Measurements from ENCODE around the gene NEIL3. TPM values are rescaled to one million over a fixed set of nuclear protein-coding genes. Genes with fewer than 3 reads are reported as not detected.

NEIL3 gene
- total and polyA plus RNA-seq, 2 of the 8 experiments (the other 6 are each of a cell fraction or from before 2014, with no cell fraction given): 5.5 to 11.0 TPM

- Histone ChIP-seq H2BK5ac (ENCODE audit: low read depth, low read length) (no peak overlapping the region), H2BK15ac (ENCODE audit: low read length) (no peak overlapping the region), H3K23ac (ENCODE audit: insufficient read length) (no peak overlapping the region), H3K27ac (ENCODE audit: low read depth, low read length) (no peak overlapping the region), H3K4me2 (ENCODE audit: insufficient read depth in 1 of 2, low read depth in 2 of 2, low read length in 2 of 2) (no peak overlapping the region), H3K4me3 (ENCODE audit: extremely low read depth in 1 of 4, insufficient read depth in 2 of 4, low read depth in 3 of 4, low read length in 4 of 4) (no peak overlapping the region), H3K56ac (replicated peaks; ENCODE audit: insufficient read length, low read depth, low read length) (no peak overlapping the region), H2AFZ (ENCODE audit: low read length) (no peak overlapping the region), H3K4ac (replicated peaks; ENCODE audit: insufficient read length, low read depth, low read length) (no peak overlapping the region), H2BK120ac (replicated peaks; ENCODE audit: low read depth, low read length) (no peak overlapping the region), H3K79me1 (ENCODE audit: low read depth, low read length) (no peaks in the 10 kb centered on the region), H3K18ac (ENCODE audit: extremely low read depth, low read length) (no peak overlapping the region), H3K9me3 (ENCODE audit: insufficient read depth in 2 of 2, low read depth in 1 of 2, low read length in 1 of 2) (no peaks in the 10 kb centered on the region), H3K27me3 (replicated peaks in 1 of 4; ENCODE audit: control insufficient read depth in 3 of 4, extremely low read depth in 1 of 4, insufficient read depth in 3 of 4, low read length in 3 of 4) (no peaks in the 10 kb centered on the region), H4K20me1 (replicated peaks in 1 of 2; ENCODE audit: control insufficient read depth in 1 of 2, insufficient read depth in 2 of 2, low read length in 2 of 2) (no peaks in the 10 kb centered on the region), H3K79me2 (ENCODE audit: control insufficient read depth in 1 of 2, insufficient read depth in 2 of 2, low read length in 2 of 2) (no peaks in the 10 kb centered on the region), H4K8ac (ENCODE audit: extremely low read depth, insufficient read depth, low read length) (no peak overlapping the region), H3K4me1 (replicated peaks in 1 of 4; ENCODE audit: control insufficient read depth in 3 of 4, insufficient read depth in 4 of 4, low read length in 3 of 4) (no peaks in the 10 kb centered on the region), H4K5ac (ENCODE audit: insufficient read length, low read depth, low read length) (no peak overlapping the region), H2AK5ac (ENCODE audit: low read depth, low read length) (no peak overlapping the region), H2BK20ac (ENCODE audit: low read length) (no peak overlapping the region), H4K91ac (replicated peaks; ENCODE audit: insufficient read length, low read length) (no peak overlapping the region), H3K9ac (replicated peaks in 1 of 4; ENCODE audit: extremely low read depth in 1 of 4, low read depth in 3 of 4, low read length in 3 of 4) (no peak overlapping the region), H2BK12ac (ENCODE audit: low read depth, low read length) (no peak overlapping the region), H3K36me3 (ENCODE audit: control insufficient read depth in 2 of 4, insufficient read depth in 4 of 4, low read length in 3 of 4) (peaks cover 0 to 3% (median 0%) of the 10 kb centered on the region in 4 experiments; a peak in 2 of 8 replicates), H3K23me2 (ENCODE audit: low read depth, low read length) (no peaks in the 10 kb centered on the region), H3K14ac (ENCODE audit: insufficient read length) (no peak overlapping the region)
- CTCF ChIA-PET (ENCODE audit: partially characterized antibody): interaction anchor here (1.1 to 1.8 kb wide), 4 partner anchors 12 to 144 kb away, joined by 3 to 7 read pairs (median 4); no protein-coding TSS in a partner anchor
- POLR2A ChIA-PET (ENCODE audit: partially characterized antibody): no interaction called here
- no peak for FAIRE-seq
- WGBS, 2 experiments (ENCODE audit: extremely low coverage in 1 of 2, insufficient coverage in 1 of 2, insufficient read length in 1 of 2, insufficient replicate concordance in 2 of 2, low coverage in 1 of 2, low lambda C conversion rate in 2 of 2, missing lambda C conversion rate in 1 of 2): 85% methylated on average over 5 of the region's 5 CpGs; no CpG with 5 or more reads in 1 of the 2 experiments
- no peak for DNase-seq (ENCODE audit: low read depth in 1 of 2, low spot score in 2 of 2)
- TF ChIP-seq FOSL1 (IDR thresholded peaks at IDR 0.05; ENCODE audit: insufficient read depth, low read depth, low read length) (no peak), SP4 (IDR thresholded peaks at IDR 0.05; ENCODE audit: low read length) (no peak), YY1 (IDR thresholded peaks at IDR 0.05; ENCODE audit: low read depth, low read length) (no peak), CTBP2 (IDR thresholded peaks at IDR 0.05; ENCODE audit: borderline replicate concordance, insufficient read depth, insufficient read length, low read length) (no peak), CREB1 (IDR thresholded peaks at IDR 0.05) (no peak), CHD1 (IDR thresholded peaks at IDR 0.05; ENCODE audit: low read depth, low read length) (no peak), BCL11A (IDR thresholded peaks at IDR 0.05; ENCODE audit: low read depth in 2 of 2, low read length in 2 of 2) (no peak), SAP30 (IDR thresholded peaks at IDR 0.05; ENCODE audit: insufficient read depth, insufficient replicate concordance, low read length) (no peak), SIRT6 (IDR thresholded peaks at IDR 0.05; ENCODE audit: low read length) (no peak), RXRA (IDR thresholded peaks at IDR 0.05; ENCODE audit: insufficient read depth, low read depth, low read length) (no peak), BRCA1 (IDR thresholded peaks at IDR 0.05; ENCODE audit: low read depth, low read length) (no peak), TAF1 (IDR thresholded peaks at IDR 0.05; ENCODE audit: low read depth, low read length) (no peak), MAX (IDR thresholded peaks at IDR 0.05) (no peak), RFX5 (IDR thresholded peaks at IDR 0.05; ENCODE audit: borderline replicate concordance, low read depth, low read length) (no peak), RBBP5 (IDR thresholded peaks at IDR 0.05; ENCODE audit: borderline replicate concordance, low read depth, low read length) (no peak)
Observed at GRCh38 chr4:177351622-177352244, 42.1 kb downstream of the NEIL3 start.

Measured in H1 (cell line).